HG02938 (cell line): Measurements from ENCODE around the gene MAPRE2.
"Not testable (repeated sequence)": the region's sequence is repeated elsewhere in the genome, so short reads cannot be mapped to it uniquely, and the experiment has no call there.

ENCODE experiments used
- ATAC-seq: cut with Tn5 transposase; IDR thresholded peaks from one replicate; pipeline ENCODE4 v1.9.1; 2021; ENCODE audit warnings: mild to moderate bottlenecking, moderate library complexity; ENCODE audit not compliant: unreplicated experiment

MAPRE2 gene

DNA sequence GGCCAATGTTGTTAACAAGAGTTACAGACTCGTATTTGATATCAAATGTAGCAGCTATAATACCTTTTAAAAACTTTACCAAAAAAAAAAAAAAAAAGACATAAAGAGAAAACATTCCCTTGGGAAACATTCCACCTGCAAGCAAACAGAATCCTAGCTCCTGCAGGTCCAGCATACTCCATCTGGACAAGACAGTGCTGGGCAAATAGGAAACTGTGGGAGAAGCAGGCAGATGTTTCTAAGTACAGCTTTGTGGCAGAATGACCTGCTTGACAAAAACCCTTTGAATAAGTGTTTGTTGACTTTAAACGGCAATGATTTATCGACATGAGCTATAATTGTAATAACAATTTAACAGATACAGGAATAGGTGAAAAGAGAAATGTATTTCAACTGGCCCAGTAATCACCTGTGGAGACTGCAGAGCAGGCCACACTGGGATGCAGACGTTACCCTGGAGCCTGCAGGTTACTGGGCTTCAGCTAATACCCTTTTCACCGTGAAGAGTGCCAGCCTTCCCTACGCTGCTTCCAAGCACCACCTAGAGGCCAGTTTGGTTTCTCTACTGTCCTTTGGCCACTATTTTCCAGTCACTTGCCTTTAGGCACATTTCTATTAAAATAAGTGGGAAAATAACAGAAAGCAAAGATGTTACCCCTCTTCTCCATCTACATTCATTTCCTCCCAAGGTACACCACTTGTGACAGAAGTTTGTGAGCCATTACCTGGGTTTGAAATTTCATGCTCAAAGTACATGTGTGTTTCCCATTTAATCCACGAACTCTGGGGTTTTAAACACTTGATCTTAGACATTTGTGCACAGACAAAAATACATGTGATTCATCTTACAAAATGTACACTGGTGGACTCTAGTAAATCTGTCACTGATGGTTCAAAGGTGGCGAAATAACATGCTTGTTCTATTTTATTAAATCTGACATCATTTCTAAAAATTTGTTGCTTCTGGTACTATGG lies 102.7 kb downstream of the MAPRE2 start:
- ATAC-seq: peak; percentile 50

DNA sequence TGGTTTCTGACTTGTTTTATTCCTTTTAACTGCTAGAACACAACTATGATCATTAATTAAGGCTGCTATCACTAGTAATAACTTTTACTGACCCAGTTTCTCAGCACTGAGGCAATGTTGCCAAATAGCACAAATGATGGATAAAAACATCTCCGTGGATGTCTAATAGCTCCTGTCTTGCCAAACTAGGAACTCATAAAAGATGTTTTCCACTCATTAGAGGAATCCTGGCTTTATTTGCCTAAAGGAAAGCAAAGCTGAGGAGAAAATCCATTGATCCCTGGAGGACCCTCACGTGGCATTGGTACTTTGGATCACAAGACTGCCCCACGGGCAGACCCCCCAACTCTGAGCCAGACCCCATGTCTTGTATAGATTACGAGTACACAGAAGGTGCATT lies 103.5 kb downstream of the MAPRE2 start:
- no peak for ATAC-seq

DNA sequence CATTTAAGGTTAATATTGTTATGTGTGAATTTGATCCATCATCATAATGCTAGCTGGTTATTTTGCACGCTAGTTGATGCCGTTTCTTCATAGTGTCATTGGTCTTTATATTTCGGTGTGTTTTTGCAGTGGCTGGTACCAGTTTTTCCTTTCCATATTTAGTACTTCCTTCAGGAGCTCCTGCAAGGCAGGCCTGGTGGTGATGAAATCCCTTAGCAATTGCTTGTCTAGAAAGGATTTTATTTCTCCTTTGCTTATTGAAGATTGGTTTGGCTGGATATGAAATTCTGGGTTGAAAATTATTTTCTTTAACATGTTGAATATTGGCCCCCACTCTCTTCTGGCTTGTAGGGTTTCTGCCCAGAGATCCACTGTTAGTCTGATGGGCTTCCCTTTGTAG lies 109.0 kb downstream of the MAPRE2 start:
- ATAC-seq: not testable (repeated sequence)

DNA sequence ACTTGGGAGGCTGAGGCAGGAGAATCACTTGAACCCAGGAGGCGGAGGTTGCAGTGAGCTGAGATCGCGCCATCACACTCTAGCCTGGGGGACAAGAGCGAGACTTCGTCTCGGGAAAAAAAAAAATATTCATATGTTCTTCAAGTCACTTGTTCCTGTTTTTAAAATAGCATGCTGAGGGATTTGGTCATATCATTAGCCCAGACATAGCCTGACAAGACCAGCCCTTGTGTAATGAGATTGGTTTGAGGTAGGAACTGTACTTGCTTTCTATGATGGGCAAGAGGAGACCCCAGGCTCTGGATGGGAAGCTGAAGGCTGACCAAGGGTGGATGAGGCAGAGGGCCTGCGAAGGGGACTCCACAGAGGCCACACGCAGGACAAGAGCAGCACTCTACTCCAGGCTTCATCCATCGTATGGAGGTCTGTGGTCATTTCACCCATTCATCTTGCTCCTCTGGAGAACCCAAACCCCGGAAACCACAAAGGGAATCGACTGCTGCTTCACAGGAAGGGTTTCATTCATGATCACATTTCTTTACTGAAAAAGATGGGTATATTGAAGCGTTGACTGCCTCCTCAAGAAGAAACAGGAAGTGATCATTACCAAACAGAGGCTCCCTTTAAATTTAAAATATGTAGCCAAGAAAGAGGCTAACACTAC lies 112.5 kb downstream of the MAPRE2 start:
- ATAC-seq: no peak

DNA sequence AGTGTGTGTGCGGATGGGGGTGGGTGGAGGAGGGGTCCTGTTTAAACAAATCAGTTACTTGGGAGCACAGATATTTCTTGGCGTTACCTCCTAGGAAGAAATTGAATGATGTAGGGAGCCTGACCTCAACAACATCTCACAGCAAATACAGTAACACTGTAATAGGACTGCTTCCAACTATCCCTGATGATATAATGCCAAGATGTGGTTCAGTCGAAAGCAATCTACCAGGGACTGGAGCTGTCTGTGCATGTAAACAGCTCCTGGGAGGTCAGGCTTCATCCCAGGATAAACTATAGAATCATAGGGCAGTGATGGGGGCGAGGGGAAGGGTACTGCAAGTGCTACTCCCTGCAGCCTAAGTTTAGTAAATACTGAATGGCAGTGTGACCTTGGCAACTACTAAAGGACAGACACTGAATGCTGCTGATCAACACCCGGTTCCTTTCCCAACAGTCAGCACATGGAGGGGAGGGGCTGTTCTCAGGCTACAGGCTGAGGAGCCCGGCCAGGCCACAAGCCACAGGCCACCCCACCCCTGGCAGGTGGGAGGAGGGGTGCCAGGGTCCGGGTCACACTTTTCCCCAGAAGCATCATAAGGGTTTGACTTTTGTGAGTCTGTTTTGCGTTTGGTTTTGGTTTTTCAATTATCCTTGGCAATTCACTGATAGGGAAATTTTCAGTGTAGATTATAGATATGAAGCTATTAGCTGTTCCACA lies 114.3 kb downstream of the MAPRE2 start:
- no peak for ATAC-seq

DNA sequence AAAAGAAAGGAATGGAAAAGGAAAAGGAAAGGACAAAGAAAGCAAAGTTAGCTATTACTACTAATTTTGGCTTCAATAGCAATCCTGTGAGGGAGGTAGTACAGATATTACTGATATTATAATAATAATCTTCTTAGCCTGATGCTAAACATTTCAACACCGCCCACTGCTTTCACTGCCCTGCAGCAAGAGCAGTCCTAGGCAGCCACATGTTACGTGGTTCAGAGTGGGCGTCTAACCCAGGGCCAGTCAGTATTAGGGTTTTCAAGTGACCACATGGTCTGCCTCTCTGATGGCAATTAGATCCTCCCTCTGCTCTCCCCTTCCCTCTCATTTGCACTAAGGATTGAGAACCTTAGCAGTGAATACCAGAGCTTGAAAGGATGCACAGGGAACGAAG lies 116.0 kb downstream of the MAPRE2 start:
- peak; percentile 36 for ATAC-seq

DNA sequence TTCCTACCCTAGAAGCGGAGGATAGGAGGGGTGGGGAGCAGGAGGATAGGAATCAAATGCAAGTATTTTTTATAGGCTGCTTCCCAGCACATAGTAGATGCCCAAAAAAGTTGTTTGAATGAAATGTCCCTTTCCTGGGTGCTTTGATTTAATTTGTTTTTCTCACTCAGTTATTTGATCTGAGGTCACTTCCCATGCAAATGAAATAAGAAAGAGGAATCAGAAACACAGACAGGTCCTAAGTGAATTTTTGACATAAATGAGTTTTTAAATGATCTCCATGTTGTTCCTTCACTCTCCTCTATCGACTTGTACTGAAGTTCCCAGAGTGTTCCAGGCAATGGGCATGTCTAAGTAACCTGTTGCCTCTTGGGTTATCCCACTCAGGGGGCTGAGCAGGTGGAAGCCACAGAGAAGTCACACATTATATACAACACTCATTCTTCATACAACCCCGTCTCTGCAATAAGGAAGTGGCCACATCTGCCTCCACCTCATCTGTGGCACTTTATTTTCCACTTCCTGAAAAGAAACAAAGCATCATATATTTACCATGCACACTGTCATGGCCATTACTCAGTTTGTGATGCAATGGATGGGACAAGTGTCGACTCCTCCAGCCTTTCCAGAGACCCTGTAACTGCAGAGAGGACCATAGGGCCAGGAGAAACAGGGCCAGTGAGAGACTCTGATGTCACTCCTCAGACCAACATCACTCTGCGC lies 117.7 kb downstream of the MAPRE2 start:
- ATAC-seq: peak; percentile 79

DNA sequence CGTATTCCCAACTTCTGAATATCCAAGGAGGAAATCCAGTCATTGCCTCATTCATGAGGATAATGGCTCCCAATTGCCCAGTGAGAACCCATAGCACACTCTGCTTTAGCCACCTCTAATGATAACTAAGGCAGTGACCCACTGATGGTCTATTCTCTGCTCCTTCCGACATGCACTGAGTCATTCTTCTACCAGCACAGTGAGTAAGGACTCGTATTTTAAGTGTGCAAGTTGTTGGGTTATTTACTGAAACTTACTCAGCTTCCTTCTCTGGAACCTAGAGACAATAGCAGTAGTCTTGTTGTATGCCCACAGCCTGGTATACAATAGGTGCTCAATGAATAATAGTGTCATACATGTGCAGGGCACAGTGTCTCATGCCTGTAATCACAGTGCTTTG lies 118.6 kb downstream of the MAPRE2 start:
- ATAC-seq: peak; percentile 50

DNA sequence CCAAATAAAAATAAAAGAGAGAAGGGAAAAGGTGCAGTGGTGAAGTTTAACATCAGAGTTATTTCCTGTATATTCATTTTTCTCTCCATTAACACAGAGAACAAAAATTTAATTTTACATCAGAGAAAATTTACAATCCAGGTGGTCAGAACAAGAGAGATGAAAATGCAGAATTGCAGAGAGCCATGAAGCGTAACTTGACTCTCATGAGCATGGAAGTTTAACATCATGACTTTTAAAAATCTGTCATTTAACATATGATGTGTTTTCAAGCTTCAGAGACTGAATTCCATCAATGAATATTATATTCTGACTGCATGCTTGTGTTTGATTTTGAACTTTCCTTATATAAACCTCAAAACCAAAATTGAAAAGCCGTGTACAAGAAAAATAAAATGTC lies 120.3 kb downstream of the MAPRE2 start:
- ATAC-seq: no peak

DNA sequence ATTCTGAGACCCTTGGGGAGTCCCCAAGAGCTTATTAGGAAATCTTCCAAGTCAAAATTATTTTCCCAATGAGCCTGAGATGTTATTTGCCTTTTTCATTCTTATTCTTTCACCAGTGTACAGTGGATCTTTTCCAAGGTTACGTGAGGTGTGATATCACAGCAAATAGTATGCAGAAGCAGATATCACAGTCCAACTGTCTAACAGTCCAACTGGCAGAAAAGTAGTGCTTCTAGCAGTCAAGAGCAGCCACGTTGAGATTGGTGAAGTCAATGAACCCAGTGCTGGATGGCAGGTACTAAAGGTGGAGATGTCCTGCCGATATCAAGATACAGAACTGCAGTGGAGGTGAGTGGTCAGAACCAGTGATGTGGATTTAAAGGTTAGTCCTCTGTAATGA lies 120.7 kb downstream of the MAPRE2 start:
- no peak for ATAC-seq

DNA sequence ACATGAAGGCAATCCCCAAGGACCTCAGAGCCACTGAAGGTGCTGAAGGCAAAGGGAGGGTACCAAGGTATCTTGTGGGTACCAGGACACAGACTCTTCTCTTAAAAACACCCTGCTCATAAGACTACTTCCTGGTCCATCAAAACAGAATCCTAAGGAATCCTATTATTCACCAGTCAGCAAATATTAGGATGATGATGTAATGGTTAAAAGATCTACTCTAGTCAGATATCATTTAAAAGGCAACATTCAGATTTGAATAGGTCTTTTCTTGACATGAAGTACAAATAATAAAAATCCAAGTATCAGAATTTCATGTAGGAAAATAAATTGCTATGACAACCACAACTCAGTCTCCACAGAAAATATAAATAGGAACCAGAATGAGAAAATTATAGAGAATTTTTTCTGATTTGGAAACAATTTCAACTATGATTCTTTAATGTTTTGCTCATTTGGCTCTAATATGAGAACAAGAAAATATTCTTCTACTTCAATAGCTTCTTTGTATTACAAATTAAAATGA lies 121.9 kb downstream of the MAPRE2 start:
- ATAC-seq: no peak

DNA sequence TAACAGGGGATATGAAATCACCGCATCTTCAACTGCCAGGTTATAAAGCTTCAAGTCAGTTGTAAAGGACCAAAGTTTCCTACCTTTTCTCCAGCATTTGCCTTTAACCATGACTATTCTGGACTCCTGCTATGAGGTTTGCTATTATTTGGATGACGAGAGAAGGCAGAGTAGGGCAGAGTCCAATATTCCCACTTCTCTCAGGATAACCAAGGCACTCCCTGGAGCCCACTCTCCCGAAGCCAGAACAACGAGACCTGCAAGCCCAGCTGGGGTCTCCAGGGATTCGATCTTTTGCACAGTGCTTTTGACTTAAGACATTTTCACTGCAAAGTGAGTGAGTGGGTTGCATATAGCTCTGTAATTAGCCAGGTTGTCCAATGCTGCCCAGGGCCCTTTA lies 122.5 kb downstream of the MAPRE2 start:
- no peak for ATAC-seq

DNA sequence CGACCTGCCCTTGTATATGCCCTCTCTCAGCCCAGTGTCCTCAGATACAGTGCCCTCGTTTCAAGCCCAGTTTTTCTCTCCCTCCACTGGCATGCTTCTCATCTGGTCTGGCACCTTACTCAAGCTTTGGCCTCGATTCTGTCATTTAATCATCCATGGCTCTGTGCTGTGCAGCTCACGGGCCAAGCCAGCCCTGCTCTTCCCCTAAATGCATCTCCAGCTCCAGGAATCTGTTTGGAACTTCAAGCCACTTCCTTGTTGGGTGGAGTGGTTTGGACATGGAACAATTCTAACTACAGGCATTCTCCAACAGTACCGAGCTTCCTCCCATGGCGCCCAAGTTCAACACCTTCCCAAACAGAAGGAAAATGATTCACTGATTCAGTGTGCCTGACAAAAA lies 122.9 kb downstream of the MAPRE2 start:
- no peak for ATAC-seq

DNA sequence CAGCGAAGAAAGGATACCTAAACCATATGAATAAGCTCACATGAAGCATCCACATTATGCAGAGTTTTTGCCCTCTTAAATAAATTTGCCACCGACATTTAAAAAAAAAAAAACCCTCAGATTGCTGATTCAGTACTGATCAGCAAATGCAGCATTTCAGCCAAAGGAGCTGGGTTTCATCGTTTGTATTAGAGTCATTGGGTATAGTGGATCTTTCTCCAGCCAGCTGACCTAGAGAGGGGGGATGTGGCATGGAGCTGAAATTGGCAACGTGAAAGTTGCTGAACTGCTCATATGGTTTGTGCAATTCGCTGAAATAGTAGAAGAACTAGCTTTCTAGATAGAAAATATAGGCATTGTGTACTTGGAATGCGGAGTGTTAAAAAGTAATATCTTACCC lies 126.1 kb downstream of the MAPRE2 start:
- no peak for ATAC-seq

DNA sequence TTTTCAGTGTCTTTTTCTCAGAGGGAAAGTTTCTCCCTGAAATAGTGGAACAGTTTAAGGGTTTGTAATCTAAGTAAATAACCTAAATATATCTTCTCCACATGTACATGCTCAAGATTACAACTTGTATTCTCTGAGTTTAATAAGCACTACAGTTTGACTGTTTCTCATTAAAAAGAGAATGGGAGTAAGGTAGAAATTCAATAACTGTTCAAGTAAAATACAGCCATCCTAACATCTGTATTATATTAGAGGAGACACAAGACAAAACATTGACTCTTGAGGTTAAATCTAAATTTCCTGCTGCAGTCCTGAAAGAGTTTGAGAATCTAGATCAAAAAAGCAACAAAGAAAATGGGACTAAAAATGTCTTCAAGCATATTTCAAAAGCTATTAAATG lies 126.6 kb downstream of the MAPRE2 start:
- no peak for ATAC-seq

DNA sequence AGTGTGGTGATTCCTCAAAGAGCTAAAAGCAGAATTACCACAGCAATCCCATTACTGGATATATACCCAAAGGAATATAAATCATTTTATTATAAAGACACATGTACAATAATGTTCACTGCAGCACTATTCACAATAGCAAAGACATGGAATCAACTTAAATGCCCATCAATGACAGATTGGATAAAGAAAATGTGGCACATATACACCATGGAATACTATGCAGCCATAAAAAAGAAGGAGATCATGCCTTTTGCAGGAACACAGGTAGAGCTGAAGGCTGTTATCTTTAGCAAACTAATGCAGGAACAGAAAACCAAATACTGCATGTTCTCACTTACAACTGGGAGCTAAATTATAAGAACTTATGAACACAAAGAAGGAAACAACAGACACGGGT lies 129.1 kb downstream of the MAPRE2 start:
- ATAC-seq: not testable (repeated sequence)

DNA sequence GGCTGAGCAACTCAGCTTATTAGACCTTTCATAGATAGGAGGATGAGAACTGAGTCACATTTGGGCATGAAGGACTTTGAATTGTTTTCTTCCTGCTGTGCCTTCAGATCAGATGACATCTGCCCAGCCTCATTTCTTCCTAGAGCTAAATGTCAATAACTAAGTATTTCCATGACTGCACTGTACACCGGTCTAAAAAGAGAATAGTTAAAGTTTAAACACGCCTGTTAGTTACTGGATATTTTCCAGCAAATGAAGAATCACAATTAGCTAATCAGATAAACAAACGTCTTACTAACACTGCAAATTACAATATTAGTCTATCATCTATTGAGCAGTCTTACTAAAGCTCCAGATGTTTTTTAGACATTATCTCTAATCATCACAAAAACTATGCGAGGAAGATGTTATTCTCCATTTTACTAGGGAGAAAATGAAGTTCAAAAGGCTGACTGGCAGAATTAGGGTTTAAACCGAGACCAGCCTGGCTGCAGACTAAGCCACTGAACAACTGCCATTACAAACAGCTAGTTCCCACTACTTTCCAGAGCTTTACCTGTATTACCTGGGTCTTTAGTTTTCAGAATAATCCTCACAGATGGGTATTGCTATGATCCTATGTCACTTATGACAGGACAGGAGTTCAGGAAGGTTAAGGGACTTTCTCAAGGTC lies 130.2 kb downstream of the MAPRE2 start:
- ATAC-seq: no peak

DNA sequence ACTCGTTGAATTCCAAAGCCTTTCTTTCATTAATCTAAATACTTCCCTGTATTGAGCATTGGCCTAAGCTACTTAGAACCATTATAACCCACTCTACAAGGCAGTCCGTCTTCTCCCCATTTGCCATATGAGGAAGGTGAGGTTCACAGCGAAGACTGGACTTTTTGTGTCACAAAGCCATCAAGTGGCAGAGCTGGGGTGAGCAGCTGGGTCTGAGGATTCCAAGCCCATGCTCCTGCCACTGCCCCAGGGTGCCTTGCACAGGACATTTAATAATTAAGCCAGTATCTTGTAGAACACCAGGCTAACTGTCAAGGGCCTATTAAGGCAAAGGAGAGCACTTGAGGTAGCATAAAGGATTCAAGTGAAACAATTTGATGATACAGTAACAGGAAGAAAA lies 130.8 kb downstream of the MAPRE2 start:
- ATAC-seq: no peak

DNA sequence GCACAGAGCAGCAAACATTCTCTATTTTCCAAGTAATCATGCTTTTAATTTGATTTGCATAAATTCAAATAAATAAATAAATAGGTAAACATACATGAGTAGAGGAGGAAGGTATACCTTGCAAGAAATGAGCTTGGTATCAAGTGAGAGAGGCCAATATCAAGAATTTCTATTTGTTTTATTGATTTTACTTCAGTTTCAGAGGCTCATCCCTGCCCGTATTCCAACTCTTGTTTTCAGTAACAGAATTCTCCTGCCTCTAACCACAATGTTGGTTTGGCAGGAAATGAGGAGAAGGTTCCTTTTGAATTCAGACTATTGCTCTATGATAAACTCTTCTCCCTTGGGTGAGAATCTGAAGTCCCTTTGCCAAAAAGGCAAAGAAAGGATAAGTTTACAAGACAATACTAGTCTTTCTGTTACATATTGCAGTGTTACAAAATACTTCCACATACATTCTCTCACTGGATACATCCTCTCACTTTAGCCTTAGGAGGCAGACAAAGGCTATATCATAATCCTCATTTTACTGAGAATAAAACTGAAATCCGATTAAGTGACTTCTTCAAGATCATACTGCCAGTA lies 131.3 kb downstream of the MAPRE2 start:
- ATAC-seq: no peak
